PC-9 (cell line): ENCODE results near the gene TTBK2.

Experiments
- CTCF ChIP-seq: fragments of 200-600 bp; sonication (generic); conservative IDR thresholded peaks from 2 replicates; pipeline ENCODE4 v1.6.1; 2017; ENCODE audit warnings: mixed run types, antibody characterized with exemption, mild to moderate bottlenecking, moderate library complexity
- EZH2 ChIP-seq: fragments of 200-600 bp; sonication (generic); IDR thresholded peaks from 2 replicates; pipeline ENCODE4 v1.8.0; 2017; ENCODE audit warnings: antibody characterized with exemption, low read depth

- TF ChIP-seq EZH2 (no peak), CTCF (no peak)
These were observed 95.0 kb downstream of the TTBK2 start for GRCh38 chr15:42825599-42825998.
